IPS-20b (cell line): Measurements from ENCODE around the gene TWNK.

Experiments
- H3K27ac ChIP-seq: one replicate; pipeline ENCODE4 v1.5.1; 2013; ENCODE audit warnings: low read length
- H3K27me3 ChIP-seq: 2 replicates; pipeline ENCODE4 v1.6.1; 2013; ENCODE audit warnings: mild to moderate bottlenecking, low read length, inconsistent platforms; ENCODE audit not compliant: insufficient read depth
- H3K36me3 ChIP-seq: 2 replicates; pipeline ENCODE4 v1.6.1; 2013; ENCODE audit warnings: low read depth, mild to moderate bottlenecking, inconsistent platforms, low read length, moderate library complexity; ENCODE audit not compliant: insufficient read depth
- H3K4me1 ChIP-seq: 2 replicates; pipeline ENCODE4 v1.6.1; 2013; ENCODE audit warnings: mild to moderate bottlenecking, control low read depth, inconsistent platforms, low read length, moderate library complexity; ENCODE audit not compliant: insufficient read depth
- H3K4me3 ChIP-seq: 2 replicates; pipeline ENCODE4 v1.5.1; 2013; ENCODE audit warnings: mild to moderate bottlenecking, low read length, inconsistent platforms
- H3K9ac ChIP-seq: 2 replicates; pipeline ENCODE4 v1.6.1; 2013; ENCODE audit warnings: low read depth, mild to moderate bottlenecking, inconsistent platforms, low read length, moderate library complexity
- H3K9me3 ChIP-seq: 2 replicates; pipeline ENCODE4 v1.6.1; 2013; ENCODE audit warnings: mild to moderate bottlenecking, low read depth, low read length, inconsistent platforms; ENCODE audit not compliant: insufficient read depth

The TWNK gene

DNA sequence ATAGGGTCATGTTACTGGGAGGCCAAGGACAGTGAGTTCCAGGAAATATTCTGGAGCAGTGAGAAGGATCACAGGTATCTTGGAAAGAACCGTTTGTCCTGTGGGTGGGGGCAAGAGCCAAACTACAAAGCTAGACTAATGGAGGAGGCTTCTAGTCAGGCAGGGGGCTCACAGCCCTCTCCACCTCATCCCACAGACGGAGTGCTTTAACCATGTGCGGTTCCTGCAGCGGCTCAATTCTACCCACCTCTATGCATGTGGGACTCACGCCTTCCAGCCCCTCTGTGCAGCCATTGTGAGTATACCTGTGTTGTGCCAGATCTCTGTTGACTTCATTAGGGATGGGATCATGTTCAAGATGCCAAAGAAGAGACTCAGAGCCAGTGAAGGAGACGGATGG lies 9.9 kb upstream of the TWNK start:
- no peaks in the 10 kb centered on the region for H3K9me3 ChIP-seq
- H3K27me3 ChIP-seq: no peaks in the 10 kb centered on the region
- H3K9ac ChIP-seq: no peak overlapping the region
- peaks cover 20% of the 10 kb centered on the region for H3K36me3 ChIP-seq
- no peak overlapping the region for H3K27ac ChIP-seq
- H3K4me1 ChIP-seq: no peaks in the 10 kb centered on the region
- no peak overlapping the region for H3K4me3 ChIP-seq

DNA sequence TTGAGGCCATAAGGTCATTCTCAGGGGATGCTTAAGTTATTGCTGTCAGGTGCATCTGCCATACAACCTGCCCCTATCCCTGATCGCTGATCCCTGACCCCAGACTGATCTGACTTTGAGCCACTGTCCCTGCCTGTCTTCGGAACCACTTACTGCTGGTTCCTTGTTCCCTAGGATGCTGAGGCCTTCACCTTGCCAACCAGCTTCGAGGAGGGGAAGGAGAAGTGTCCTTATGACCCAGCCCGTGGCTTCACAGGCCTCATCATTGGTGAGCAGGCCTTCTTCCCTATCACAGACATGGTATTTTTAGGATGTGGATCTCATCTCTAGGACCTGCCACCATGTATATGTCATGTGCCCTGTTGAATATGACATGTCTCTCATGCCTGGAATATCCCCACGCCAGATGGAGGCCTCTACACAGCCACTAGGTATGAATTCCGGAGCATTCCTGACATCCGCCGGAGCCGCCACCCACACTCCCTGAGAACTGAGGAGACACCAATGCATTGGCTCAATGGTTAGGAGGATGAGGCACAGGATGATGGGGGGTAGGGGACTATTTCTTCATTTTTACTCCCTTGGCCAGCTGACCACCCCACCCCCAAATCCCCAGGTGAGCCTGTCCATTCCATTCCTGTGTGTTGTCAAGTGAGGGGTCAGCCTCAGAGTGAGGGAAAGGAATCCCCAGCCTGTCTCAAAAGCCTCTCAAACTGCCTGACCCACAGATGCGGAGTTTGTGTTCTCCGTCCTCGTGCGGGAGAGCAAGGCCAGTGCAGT lies 9.0 kb upstream of the TWNK start:
- Histone ChIP-seq H3K27me3 (no peaks in the 10 kb centered on the region), H3K27ac (no peak overlapping the region), H3K9me3 (no peaks in the 10 kb centered on the region), H3K4me1 (no peaks in the 10 kb centered on the region), H3K4me3 (no peak overlapping the region), H3K9ac (no peak overlapping the region), H3K36me3 (peaks cover 20% of the 10 kb centered on the region)

DNA sequence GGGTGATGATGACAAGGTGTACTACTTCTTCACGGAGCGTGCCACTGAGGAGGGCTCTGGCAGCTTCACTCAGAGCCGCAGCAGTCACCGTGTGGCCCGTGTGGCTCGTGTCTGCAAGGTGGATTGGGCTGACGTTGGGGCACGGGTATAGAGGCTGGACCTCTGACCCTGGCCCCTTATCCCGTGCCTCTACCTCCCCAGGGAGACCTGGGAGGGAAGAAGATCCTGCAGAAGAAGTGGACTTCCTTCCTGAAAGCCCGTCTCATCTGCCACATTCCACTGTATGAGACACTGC lies 8.5 kb upstream of the TWNK start:
- H3K4me1 ChIP-seq: no peaks in the 10 kb centered on the region
- H3K9me3 ChIP-seq: no peaks in the 10 kb centered on the region
- no peak overlapping the region for H3K4me3 ChIP-seq
- no peak overlapping the region for H3K9ac ChIP-seq
- H3K36me3 ChIP-seq: peaks cover 20% of the 10 kb centered on the region
- no peaks in the 10 kb centered on the region for H3K27me3 ChIP-seq
- H3K27ac ChIP-seq: no peak overlapping the region

DNA sequence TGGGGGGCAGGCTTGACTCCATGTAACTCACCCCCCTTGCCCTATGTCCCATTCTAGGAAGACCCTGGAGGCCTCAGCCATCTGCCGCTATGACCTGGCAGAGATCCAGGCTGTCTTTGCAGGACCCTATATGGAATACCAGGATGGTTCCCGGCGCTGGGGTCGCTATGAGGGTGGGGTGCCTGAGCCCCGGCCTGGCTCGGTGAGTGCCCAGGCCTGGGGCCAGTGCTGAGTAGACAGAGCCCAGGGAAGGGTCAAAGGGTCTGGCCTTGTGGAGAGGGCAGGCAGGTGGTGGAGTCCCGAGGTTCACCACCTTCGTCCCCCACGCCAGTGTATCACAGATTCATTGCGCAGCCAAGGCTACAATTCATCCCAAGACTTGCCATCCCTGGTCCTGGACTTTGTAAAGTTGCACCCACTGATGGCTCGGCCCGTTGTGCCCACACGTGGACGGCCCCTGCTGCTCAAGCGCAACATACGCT lies 7.5 kb upstream of the TWNK start:
- H3K36me3 ChIP-seq: peaks cover 20% of the 10 kb centered on the region

DNA sequence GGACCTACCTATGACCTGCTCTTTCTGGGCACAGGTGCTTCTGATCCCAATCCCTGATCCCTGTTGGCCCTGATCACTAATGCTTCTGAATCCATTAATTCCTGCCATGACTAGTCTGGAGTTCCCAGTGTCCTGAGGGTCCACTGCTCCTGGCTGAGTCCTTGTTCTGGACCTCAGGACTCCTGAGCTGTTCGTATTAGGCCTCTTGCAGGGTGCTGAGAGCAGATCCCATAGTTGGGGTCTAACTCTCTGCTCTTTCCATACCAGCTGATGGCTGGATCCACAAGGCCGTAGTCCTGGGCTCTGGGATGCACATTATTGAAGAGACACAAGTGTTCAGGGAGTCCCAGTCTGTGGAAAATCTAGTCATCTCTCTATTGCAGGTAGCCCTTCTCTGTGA lies 7.0 kb upstream of the TWNK start:
- H3K27me3 ChIP-seq: no peaks in the 10 kb centered on the region
- H3K36me3 ChIP-seq: peaks cover 20% of the 10 kb centered on the region

More for the DNA sequence above, 7.5 kb upstream of the TWNK start:
- H3K9ac ChIP-seq: no peak overlapping the region
- no peaks in the 10 kb centered on the region for H3K27me3 ChIP-seq
- H3K9me3 ChIP-seq: no peaks in the 10 kb centered on the region
- H3K4me1 ChIP-seq: no peaks in the 10 kb centered on the region
- H3K27ac ChIP-seq: no peak overlapping the region
- H3K4me3 ChIP-seq: no peak overlapping the region

DNA sequence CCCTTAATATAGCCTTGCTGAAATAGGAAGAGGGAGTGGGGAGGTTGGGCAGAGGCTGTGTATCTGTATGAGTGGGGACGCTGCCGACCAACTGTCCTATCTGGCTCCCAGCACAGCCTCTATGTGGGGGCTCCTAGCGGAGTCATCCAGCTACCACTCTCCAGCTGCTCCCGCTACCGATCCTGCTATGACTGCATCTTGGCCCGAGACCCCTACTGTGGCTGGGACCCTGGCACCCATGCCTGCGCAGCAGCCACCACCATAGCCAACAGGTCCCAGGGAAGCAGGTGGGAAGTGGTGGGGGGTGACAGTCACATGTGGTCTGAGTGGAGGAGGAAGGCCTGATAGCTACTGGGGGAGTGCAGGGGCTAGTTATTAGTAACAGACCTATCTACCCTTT lies 6.6 kb upstream of the TWNK start:
- Histone ChIP-seq H3K9me3 (no peaks in the 10 kb centered on the region), H3K36me3 (peaks cover 23% of the 10 kb centered on the region), H3K27ac (no peak overlapping the region), H3K4me3 (no peak overlapping the region), H3K4me1 (no peaks in the 10 kb centered on the region), H3K27me3 (no peaks in the 10 kb centered on the region), H3K9ac (no peak overlapping the region)

More for the DNA sequence above, 7.0 kb upstream of the TWNK start:
- H3K27ac ChIP-seq: no peak overlapping the region
- H3K4me1 ChIP-seq: no peaks in the 10 kb centered on the region
- no peaks in the 10 kb centered on the region for H3K9me3 ChIP-seq
- no peak overlapping the region for H3K4me3 ChIP-seq
- H3K9ac ChIP-seq: no peak overlapping the region

DNA sequence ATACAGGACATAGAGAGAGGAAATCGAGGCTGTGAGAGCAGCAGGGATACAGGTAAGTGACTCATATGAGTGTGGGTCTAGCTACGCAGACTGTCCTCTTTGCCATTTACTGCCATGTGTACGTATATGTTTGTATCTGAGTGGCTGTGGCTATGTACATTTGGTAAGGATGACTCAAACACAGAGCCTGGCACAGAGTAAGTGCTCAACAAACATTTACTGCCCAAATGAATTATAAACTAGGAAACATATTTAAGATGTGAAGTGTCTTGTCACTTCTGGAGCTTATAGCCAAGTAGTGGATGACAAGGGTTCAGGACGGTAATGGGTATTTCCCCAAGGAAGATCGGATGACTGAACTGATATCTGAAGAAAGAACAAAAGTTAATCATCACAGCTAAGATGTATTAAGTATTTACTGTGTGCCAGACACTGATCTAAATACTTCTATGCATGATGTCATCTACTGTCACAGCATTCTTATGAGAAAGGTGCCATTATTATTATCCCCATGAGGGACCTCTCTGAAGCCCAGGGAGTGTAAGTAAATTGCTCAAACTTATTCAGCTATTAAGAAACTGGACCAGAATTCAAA lies 6.1 kb upstream of the TWNK start:
- Histone ChIP-seq H3K9ac (no peak overlapping the region), H3K4me3 (no peak overlapping the region), H3K36me3 (peaks cover 28% of the 10 kb centered on the region), H3K27me3 (no peaks in the 10 kb centered on the region), H3K27ac (no peak overlapping the region), H3K4me1 (no peaks in the 10 kb centered on the region), H3K9me3 (no peaks in the 10 kb centered on the region)

DNA sequence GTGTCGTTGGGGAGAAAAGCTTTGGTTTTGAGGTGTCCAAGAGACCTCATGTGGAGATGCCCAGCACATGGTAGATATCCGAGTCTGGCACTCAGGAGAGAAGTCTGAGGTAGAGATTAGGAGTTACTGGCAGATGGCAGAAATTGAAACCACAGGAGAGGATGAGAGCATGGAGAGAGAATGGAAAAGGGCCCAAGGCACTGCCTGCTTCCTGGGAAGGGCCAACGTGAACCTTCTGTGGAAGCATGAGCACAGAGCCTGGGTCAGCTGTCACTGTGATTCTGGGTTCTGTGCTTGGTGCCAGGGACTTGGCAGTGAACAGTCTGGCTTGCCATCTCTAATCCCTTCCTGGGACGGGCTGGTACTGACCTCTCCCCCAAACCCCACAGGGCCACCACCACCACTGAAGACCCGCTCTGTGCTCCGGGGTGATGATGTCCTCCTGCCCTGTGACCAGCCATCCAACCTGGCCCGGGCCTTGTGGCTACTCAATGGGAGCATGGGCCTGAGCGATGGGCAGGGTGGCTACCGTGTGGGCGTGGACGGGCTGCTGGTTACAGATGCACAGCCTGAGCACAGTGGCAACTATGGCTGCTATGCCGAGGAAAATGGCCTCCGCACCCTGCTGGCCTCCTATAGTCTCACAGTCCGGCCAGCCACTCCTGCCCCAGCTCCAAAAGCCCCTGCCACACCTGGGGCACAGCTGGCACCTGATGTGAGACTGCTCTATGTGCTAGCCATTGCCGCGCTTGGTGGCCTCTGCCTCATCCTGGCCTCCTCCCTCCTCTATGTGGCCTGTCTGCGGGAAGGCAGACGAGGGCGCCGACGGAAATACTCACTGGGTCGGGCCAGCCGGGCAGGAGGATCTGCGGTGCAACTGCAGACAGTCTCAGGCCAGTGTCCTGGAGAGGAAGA lies 4.2 kb upstream of the TWNK start:
- Histone ChIP-seq H3K27ac (no peak overlapping the region), H3K36me3 (peaks cover 28% of the 10 kb centered on the region), H3K9ac (no peak overlapping the region), H3K9me3 (no peaks in the 10 kb centered on the region), H3K27me3 (no peaks in the 10 kb centered on the region), H3K4me3 (no peak overlapping the region), H3K4me1 (no peaks in the 10 kb centered on the region)

DNA sequence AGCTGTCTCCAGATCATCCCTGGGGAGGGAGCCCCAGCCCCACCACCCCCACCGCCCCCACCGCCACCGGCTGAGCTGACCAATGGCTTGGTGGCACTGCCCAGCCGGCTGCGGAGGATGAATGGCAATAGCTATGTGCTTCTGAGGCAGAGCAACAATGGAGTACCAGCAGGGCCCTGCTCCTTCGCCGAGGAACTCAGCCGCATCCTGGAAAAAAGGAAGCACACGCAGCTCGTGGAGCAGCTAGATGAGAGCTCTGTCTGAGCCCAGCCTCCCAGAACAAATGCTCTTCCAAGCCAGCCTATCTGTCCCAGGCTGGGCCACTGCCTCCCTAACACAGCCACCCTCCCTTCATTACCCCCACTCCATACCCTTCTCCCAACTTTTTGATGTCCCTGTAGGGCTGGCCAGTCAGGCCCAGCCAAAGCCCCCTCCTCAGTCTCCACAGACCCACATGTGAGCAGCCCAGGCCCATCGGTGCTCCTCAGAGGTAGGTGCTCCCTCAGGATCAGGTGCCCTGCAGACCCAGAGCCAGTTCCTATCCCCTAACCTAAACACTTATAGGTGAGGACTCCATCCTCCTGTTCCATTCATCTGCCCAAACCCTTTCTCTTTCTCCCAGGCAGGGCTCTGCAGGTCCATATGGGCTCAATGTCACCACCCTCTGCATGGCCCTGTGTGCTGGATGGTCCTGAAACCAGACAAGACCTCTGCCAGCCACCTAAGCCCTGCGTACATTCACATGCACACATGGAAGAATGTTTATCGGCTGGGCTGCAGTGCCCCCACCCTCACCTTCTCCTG lies 3.3 kb upstream of the TWNK start:
- peaks cover 34% of the 10 kb centered on the region for H3K36me3 ChIP-seq

DNA sequence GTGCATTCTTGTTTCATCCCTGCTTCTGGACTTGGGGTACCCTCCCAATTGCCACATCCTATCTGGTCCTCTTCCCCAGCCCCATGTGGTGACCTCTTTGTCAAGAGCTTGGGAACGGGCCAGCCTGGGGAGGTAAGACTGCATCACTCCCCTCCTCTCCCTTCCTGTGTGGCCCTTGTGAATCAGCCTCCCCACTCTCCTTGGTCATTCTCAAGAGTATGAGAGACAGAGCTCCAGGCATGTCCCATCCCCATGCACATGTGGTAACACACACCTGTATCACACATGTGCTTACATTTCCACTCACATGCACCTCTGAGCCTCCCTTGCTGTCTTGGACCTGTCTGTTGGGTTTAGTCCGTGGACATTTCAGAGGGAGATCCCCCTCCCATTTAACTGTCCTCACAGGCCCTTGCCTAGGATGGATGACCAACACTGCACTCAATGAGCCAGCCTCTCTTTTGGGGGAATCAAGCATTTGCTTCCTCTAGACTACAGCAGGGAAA lies 2.6 kb upstream of the TWNK start:
- H3K9ac ChIP-seq: no peak overlapping the region
- peaks cover 39% of the 10 kb centered on the region for H3K36me3 ChIP-seq
- no peak overlapping the region for H3K27ac ChIP-seq
- no peak overlapping the region for H3K4me3 ChIP-seq
- no peaks in the 10 kb centered on the region for H3K4me1 ChIP-seq
- no peaks in the 10 kb centered on the region for H3K9me3 ChIP-seq
- no peaks in the 10 kb centered on the region for H3K27me3 ChIP-seq

More for the DNA sequence above, 3.3 kb upstream of the TWNK start:
- no peaks in the 10 kb centered on the region for H3K4me1 ChIP-seq
- H3K27me3 ChIP-seq: no peaks in the 10 kb centered on the region
- no peak overlapping the region for H3K27ac ChIP-seq
- H3K9me3 ChIP-seq: no peaks in the 10 kb centered on the region
- no peak overlapping the region for H3K4me3 ChIP-seq
- H3K9ac ChIP-seq: no peak overlapping the region

DNA sequence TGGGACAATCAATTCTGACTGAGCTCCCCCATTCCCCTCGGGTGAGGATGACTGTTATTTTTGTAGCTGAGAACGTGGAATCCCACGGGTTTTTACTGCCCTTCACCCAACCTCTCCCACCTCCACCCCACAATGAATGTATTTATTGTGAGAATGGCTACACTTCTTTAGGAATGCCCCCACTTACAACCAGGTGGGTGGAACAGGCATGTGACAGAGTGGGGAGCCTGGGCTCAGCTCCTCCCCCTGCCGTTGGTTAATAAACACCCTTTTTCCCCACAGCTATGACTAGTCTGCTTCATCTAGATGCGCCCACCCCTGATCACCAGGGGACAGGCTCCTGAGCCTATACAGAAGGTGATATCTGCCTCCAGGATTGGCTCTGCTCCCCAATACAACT lies 2.0 kb upstream of the TWNK start:
- no peak overlapping the region for H3K4me3 ChIP-seq
- no peaks in the 10 kb centered on the region for H3K4me1 ChIP-seq
- H3K27me3 ChIP-seq: no peaks in the 10 kb centered on the region
- H3K36me3 ChIP-seq: peaks cover 39% of the 10 kb centered on the region
- no peak overlapping the region for H3K9ac ChIP-seq
- no peak overlapping the region for H3K27ac ChIP-seq
- H3K9me3 ChIP-seq: no peaks in the 10 kb centered on the region
